Loucy (cell line): ENCODE measurements around the gene KRTAP1-5.

Experiments
- H2AFZ ChIP-seq: fragments of 200-600 bp; sonication (generic); 2 replicates; pipeline ENCODE4 v1.6.0; 2016; ENCODE audit warnings: antibody characterized with exemption, mild to moderate bottlenecking, low read length, moderate library complexity
- H3F3A ChIP-seq: fragments of 200-600 bp; 2 replicates; pipeline ENCODE4 v1.6.0; 2016; ENCODE audit warnings: antibody characterized with exemption, low read depth, mild to moderate bottlenecking
- H3K27me3 ChIP-seq: fragments of 200-600 bp; sonication (generic); 2 replicates; pipeline ENCODE4 v1.6.1; 2014; ENCODE audit warnings: low read length, mild to moderate bottlenecking; ENCODE audit not compliant: insufficient read depth, poor library complexity, severe bottlenecking
- H3K36me3 ChIP-seq: fragments of 200-600 bp; sonication (generic); 2 replicates; pipeline ENCODE4 v1.6.1; 2016; ENCODE audit warnings: low read length; ENCODE audit not compliant: insufficient read depth
- H3K4me1 ChIP-seq: fragments of 200-600 bp; sonication (generic); 2 replicates; pipeline ENCODE4 v1.5.1; 2014; ENCODE audit warnings: low read length, mild to moderate bottlenecking; ENCODE audit not compliant: insufficient read depth, poor library complexity, severe bottlenecking
- H3K4me2 ChIP-seq: fragments of 200-600 bp; sonication (generic); 2 replicates; pipeline ENCODE4 v1.6.0; 2014; ENCODE audit warnings: antibody characterized with exemption, low read length, low read depth, mild to moderate bottlenecking; ENCODE audit not compliant: poor library complexity, severe bottlenecking
- H3K4me3 ChIP-seq: fragments of 200-600 bp; sonication (generic); 2 replicates; pipeline ENCODE4 v1.5.1; 2014; ENCODE audit warnings: low read length, mild to moderate bottlenecking, mixed read lengths; ENCODE audit not compliant: poor library complexity, severe bottlenecking
- H3K79me2 ChIP-seq: fragments of 200-600 bp; sonication (generic); 2 replicates; pipeline ENCODE4 v1.6.1; 2014; ENCODE audit warnings: low read length; ENCODE audit not compliant: insufficient read depth
- H3K9ac ChIP-seq: fragments of 200-600 bp; sonication (generic); 2 replicates; pipeline ENCODE4 v1.6.0; 2014; ENCODE audit warnings: mild to moderate bottlenecking, low read depth, low read length, moderate library complexity; ENCODE audit not compliant: poor library complexity, severe bottlenecking
- H3K9me2 ChIP-seq: fragments of 200-600 bp; sonication (generic); replicated peaks from 2 replicates; pipeline ENCODE4 v1.6.1; 2016; ENCODE audit warnings: low read depth, low read length, mixed read lengths
- H3K9me3 ChIP-seq: fragments of 200-600 bp; sonication (generic); 2 replicates; pipeline ENCODE4 v1.6.1; 2014; ENCODE audit warnings: mild to moderate bottlenecking, antibody characterized with exemption, low read length, low read depth; ENCODE audit not compliant: insufficient read depth
- H4K20me1 ChIP-seq: fragments of 200-600 bp; sonication (generic); 2 replicates; pipeline ENCODE4 v1.6.0; 2014; ENCODE audit warnings: antibody characterized with exemption, low read length, mild to moderate bottlenecking; ENCODE audit not compliant: insufficient read depth, poor library complexity, severe bottlenecking
- EZH2phosphoT487 ChIP-seq: fragments of 200-600 bp; IDR thresholded peaks from 2 replicates; pipeline ENCODE4 v1.6.1; 2018; ENCODE audit warnings: antibody characterized with exemption, mild to moderate bottlenecking, moderate library complexity, borderline replicate concordance
- TF ChIP-seq, protein P1 (sequence below): fragments of 200-600 bp; sonication (generic); conservative IDR thresholded peaks from 2 replicates; pipeline ENCODE4 v1.5.1; 2014; ENCODE audit warnings: mild to moderate bottlenecking, antibody characterized with exemption, low read length

KRTAP1-5 gene

DNA sequence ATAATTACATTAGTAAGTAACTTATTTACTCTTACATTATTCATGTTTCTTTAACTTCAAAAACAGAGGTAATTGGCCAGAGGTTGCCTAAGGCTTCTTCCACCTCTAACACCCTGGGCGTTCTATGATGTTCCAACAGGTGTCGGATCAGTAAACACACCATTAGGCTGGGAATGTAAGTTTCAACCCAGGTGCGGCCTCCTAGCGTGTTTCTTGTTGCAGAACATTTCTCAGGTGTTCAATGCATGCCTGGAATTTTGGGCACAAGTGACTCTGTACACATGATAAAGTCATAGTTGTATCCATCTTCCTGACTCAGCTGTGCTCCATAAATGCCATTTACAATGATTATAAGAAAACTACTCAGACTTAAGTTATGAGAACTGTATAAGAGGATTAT is 27.0 kb upstream of the KRTAP1-5 start:
- H3K9me3 ChIP-seq: no peaks in the 10 kb centered on the region
- H3K4me2 ChIP-seq: no peak overlapping the region
- peaks cover 8% of the 10 kb centered on the region for H3K4me1 ChIP-seq
- H2AFZ ChIP-seq: no peak overlapping the region
- H3K4me3 ChIP-seq: no peak overlapping the region
- H3K9ac ChIP-seq: no peak overlapping the region
- H3K79me2 ChIP-seq: no peaks in the 10 kb centered on the region
- no peaks in the 10 kb centered on the region for H3F3A ChIP-seq
- TF ChIP-seq EZH2phosphoT487: no peak
- TF ChIP-seq, protein P1, sequence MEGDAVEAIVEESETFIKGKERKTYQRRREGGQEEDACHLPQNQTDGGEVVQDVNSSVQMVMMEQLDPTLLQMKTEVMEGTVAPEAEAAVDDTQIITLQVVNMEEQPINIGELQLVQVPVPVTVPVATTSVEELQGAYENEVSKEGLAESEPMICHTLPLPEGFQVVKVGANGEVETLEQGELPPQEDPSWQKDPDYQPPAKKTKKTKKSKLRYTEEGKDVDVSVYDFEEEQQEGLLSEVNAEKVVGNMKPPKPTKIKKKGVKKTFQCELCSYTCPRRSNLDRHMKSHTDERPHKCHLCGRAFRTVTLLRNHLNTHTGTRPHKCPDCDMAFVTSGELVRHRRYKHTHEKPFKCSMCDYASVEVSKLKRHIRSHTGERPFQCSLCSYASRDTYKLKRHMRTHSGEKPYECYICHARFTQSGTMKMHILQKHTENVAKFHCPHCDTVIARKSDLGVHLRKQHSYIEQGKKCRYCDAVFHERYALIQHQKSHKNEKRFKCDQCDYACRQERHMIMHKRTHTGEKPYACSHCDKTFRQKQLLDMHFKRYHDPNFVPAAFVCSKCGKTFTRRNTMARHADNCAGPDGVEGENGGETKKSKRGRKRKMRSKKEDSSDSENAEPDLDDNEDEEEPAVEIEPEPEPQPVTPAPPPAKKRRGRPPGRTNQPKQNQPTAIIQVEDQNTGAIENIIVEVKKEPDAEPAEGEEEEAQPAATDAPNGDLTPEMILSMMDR: no peak
- H3K27me3 ChIP-seq: no peaks in the 10 kb centered on the region
- H3K9me2 ChIP-seq: no peaks in the 10 kb centered on the region
- no peaks in the 10 kb centered on the region for H4K20me1 ChIP-seq
- no peaks in the 10 kb centered on the region for H3K36me3 ChIP-seq

DNA sequence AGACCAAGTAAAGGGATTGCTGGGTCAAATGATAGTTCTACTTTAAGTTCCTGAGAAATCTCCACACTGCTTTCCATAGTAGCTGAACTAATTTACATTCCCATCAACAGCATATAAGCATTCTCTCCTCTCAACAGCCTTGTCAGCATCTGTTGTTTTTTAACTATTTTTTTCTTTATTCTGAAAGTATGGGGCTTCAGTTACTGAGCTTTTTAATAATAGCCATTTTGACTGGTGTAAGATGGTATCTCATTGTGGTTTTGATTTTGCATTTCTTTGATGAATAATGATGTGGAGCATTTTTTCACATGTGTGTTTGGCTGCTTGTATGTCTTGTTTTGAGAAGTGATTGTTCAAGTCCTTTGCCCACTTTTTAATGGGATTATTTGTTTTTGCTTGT is 25.6 kb upstream of the KRTAP1-5 start:
- Histone ChIP-seq H2AFZ (no peak overlapping the region), H3K4me3 (no peak overlapping the region), H3K4me2 (no peak overlapping the region), H3F3A (no peaks in the 10 kb centered on the region), H3K9me2 (no peaks in the 10 kb centered on the region), H3K27me3 (no peaks in the 10 kb centered on the region), H3K9me3 (no peaks in the 10 kb centered on the region), H3K9ac (no peak overlapping the region), H3K79me2 (no peaks in the 10 kb centered on the region), H4K20me1 (no peaks in the 10 kb centered on the region), H3K36me3 (no peaks in the 10 kb centered on the region), H3K4me1 (peaks cover 8% of the 10 kb centered on the region)
- TF ChIP-seq EZH2phosphoT487: no peak
- TF ChIP-seq, protein P1: no peak

DNA sequence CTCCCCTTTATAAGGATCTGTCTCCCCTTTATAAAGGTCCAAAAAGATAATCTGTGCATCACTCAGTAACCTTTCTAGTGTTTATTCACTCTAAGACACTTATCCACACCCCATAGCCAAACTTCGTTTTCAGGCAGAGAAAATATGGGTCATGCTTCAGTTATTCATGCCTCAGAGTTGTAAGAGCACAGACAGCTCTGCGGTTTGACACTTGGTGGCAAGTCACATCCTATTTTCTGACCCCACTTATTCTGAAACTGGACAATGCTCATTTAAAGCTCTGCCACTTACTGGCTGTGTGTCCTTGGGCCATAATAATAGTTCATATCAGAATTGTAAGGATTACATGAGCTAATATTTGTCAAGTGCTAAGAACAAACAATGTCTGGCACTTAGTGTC is 22.1 kb upstream of the KRTAP1-5 start:
- H3K27me3 ChIP-seq: no peaks in the 10 kb centered on the region
- no peaks in the 10 kb centered on the region for H3K9me3 ChIP-seq
- H3K4me1 ChIP-seq: peaks cover 8% of the 10 kb centered on the region
- no peak overlapping the region for H3K9ac ChIP-seq
- H3K4me3 ChIP-seq: no peak overlapping the region
- no peak for TF ChIP-seq EZH2phosphoT487
- TF ChIP-seq, protein P1: no peak
- no peaks in the 10 kb centered on the region for H4K20me1 ChIP-seq
- 0 out of 2 replicates have a peak, but pooled peaks cover 2% of the 10 kb centered on the region for H3F3A ChIP-seq
- H3K4me2 ChIP-seq: no peak overlapping the region
- no peaks in the 10 kb centered on the region for H3K9me2 ChIP-seq
- no peaks in the 10 kb centered on the region for H3K36me3 ChIP-seq
- H3K79me2 ChIP-seq: no peaks in the 10 kb centered on the region
- H2AFZ ChIP-seq: no peak overlapping the region
